AG09319 (cell line): ENCODE data around the gene APOL2.

Experiments
- DNase-seq: peaks from one replicate; pipeline ENCODE4 v3.0.0-alpha.2; 2010; ENCODE audit warnings: low read depth; ENCODE audit errors: extremely low read depth
- CTCF ChIP-seq: IDR thresholded peaks from 2 replicates; pipeline ENCODE4 v1.5.1; 2011; ENCODE audit warnings: low read depth, mild to moderate bottlenecking, inconsistent platforms, low read length, moderate library complexity

The APOL2 gene

GRCh38 chr22:36249160-36249559, 9.8 kb upstream of the APOL2 start:
- no peak for DNase-seq
- no peak for TF ChIP-seq CTCF

GRCh38 chr22:36247955-36248354, 8.6 kb upstream of the APOL2 start:
- DNase-seq = no peak
- no peak for TF ChIP-seq CTCF

GRCh38 chr22:36246718-36247117, 7.4 kb upstream of the APOL2 start:
- no peak for DNase-seq
- TF ChIP-seq CTCF = no peak

- no peak for TF ChIP-seq CTCF
- no peak for DNase-seq
These were observed 6.6 kb upstream of the APOL2 start for GRCh38 chr22:36245805-36246356.

- no peak for TF ChIP-seq CTCF
- DNase-seq = no peak
These were observed 5.4 kb upstream of the APOL2 start for GRCh38 chr22:36244522-36245391.

- DNase-seq = no peak
- no peak for TF ChIP-seq CTCF
These were observed 4.7 kb upstream of the APOL2 start for GRCh38 chr22:36243986-36244385.

GRCh38 chr22:36239150-36239400, 252 bp downstream of the APOL2 start:
- no peak for TF ChIP-seq CTCF
- DNase-seq = no peak
